ENCODE results near the gene OR6J1.

DNA sequence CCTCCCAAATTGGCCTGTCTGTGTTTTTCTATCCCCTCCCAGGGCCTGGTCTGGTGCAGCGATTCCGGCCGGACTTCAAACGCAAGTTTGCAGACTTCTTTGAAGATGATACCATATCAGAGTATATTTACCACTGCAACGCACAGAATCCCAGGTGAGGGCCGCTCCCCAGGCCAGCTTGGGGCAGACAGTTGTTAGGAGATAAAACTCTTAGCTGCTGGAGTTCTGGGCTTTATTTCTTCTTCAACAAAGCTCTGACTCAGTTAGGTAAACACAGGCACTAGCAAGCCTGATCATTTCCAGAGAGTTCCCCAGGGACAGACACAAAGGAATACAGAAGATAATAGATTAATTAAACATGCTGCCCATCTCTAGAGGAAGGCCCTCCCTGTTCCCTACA lies 37.8 kb downstream of the OR6J1 start:
- TF ChIP-seq, protein P1, sequence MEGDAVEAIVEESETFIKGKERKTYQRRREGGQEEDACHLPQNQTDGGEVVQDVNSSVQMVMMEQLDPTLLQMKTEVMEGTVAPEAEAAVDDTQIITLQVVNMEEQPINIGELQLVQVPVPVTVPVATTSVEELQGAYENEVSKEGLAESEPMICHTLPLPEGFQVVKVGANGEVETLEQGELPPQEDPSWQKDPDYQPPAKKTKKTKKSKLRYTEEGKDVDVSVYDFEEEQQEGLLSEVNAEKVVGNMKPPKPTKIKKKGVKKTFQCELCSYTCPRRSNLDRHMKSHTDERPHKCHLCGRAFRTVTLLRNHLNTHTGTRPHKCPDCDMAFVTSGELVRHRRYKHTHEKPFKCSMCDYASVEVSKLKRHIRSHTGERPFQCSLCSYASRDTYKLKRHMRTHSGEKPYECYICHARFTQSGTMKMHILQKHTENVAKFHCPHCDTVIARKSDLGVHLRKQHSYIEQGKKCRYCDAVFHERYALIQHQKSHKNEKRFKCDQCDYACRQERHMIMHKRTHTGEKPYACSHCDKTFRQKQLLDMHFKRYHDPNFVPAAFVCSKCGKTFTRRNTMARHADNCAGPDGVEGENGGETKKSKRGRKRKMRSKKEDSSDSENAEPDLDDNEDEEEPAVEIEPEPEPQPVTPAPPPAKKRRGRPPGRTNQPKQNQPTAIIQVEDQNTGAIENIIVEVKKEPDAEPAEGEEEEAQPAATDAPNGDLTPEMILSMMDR (IDR thresholded peaks at IDR 0.05) = no peak
- TF ChIP-seq POLR2A (IDR thresholded peaks at IDR 0.05) = no peak

Measured in body of pancreas (tissue), 4 donors.